Activated CD8-positive, alpha-beta memory T cell treated with anti-CD3 and anti-CD28 coated beads, Interleukin-2, amount 50 U/mL, for 48 hours (primary cell): ENCODE data around the gene MPRIP.

Experiments used
- DNase-seq: peaks from one replicate; pipeline ENCODE4 v3.0.0-alpha.2; 2020

MPRIP gene

GRCh38 chr17:17221329-17221728 lies 179.1 kb downstream of the MPRIP start:
- no peak for DNase-seq

DNA sequence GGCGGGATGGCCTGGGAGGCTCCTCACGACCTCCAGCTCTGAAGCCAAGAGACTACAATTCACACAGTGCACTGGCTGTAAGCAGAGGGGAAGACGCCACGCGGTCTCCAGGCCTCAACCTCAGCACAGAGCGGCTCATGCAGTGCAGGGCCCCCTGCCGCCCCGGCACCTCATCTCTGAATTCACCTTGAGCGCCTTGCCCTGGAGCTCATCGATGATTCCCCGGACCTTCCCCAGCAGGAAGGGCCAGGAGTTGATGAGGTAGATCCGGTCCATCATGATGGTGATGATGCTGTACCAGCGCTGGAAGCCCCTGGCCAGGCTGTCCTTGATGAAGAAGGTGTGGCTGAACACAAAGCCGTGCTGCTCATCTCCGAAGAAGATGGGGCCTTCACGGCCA lies 181.5 kb downstream of the MPRIP start:
- no peak for DNase-seq

DNA sequence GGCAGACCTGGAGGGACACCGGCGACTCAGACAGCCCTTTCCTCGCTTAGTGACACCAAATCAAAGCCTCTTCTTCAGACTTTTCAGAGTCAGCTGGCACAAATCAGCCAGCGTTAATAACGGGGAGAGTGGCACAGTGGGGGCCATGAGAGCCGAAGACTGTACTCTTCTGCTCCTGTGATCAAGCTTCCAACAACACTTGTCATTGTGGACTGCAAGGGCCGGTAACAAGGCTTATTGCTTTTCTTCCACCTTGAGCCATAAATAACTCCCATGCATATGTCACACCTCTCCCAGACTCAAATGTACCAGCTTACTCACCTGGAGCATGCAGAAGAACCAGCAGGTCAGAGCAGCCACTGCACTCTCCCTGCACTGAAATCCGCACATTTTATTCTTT lies 181.9 kb downstream of the MPRIP start:
- no peak for DNase-seq

- no peak for DNase-seq
Measured at GRCh38 chr17:17225901-17226300, 183.6 kb downstream of the MPRIP start.

GRCh38 chr17:17226451-17227265 lies 184.4 kb downstream of the MPRIP start:
- no peak for DNase-seq

- DNase-seq = no peak
Measured at GRCh38 chr17:17227608-17228520, 185.6 kb downstream of the MPRIP start.

DNA sequence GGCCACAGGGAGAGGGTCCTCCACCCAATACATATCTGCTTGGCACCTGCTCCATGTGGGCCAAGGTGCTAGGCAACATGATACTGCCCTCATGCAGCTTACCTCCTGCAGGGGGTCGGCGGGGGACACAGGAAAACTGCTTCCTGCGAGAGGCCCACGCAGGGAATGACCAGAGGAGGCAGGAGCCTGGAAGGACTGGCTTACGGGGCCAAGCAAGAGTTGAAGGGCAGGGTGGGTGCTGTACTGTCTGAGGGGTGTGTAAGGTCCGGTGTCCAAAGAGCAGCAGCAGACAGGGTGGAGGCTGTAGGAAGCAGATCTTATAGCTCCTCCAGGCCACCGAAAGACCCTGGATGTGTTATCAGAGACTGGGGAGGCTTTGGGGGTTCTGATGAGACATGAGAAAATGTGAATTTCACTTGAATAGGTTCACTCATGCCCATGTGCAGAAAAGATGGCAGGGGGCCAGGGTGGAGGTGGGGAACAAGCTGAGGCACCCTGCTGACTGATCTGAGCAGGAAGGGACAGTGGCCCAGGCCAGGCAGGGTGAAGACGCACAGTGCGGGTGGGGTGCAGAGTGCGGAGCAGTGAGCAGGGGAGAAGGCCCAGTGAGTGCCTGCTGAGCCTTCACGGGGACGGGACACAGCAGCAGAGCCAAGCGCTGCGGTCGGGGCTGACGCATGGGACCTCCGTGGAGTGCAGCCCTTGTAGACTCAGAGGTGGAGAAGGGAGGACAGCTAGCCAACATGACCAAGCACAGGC lies 186.4 kb downstream of the MPRIP start:
- no peak for DNase-seq

DNA sequence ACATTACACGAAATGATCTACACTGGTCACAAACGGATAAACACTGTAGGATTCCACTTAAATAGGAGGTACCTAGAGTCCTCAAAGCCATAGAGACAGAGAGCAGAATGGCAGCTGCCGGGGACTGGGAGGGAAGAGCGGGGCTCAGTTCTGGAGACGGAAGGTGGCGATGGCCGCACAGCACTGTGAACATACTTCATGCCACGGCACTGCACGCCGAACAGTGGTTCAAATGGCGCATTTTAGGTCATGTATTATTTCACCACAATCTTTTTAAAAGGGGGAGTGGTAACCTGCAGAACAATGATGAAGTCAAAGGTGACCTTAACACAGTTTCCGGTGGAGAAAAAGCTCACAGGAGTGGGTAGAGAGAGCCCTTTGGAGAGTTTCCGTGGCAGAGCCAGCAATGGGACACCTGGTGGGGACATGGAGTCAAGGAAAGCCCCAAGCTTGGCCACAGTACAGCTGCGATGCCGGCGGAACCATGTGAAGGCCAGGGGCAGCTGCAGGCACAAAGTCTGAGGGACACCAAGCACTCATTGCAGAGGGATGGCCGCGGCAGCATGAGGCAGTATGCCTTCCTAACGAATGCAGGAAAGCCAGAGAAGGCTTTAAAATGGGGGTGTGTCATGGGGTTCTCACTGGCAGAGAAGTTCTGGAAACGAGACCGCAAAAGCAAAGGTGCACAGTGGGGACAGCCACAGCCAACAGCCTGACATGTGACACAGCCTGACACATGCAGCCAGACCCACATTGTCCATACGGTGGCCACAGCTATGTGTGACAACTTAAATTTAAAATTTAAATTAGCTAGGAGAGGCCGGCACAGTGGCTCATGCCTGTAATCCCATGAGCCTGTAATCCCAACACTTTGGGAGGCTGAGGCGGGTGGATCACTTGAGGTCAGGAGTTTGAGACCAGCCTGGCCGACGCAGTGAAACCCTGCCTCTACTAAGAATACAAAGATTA lies 187.4 kb downstream of the MPRIP start:
- DNase-seq = no peak

DNA sequence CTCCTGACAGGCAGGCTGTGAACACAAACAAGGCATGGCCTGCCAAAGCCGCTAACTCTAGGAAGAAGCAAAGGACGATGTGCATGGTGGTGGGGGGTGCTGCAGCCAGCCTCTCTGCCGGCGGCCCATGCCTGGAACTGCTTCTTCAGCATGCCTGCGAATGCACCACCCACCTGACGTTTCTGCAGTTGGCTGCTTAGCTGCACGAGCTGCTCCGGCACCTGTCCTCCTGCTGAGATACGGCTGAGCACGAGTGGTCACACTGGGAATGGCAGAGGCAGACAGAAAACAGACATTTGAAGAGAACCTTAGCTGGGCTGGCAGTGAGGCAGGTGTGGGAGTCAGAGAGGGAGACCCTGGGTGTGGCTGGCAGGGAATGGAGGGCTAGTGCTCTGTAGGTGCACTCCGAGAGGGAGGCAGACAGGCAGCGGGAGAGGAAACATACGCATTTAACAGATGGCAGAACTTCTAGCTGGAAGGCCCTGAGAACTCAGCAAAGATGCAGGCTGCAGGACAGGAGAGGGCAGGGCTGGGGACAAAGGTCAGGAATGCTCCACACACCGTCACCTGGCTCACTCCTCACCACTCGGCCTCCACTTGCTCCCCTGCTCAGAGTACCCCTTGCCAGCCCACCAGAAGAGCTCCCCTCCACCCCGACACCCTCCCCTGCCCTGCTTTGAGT lies 189.5 kb downstream of the MPRIP start:
- no peak for DNase-seq

DNA sequence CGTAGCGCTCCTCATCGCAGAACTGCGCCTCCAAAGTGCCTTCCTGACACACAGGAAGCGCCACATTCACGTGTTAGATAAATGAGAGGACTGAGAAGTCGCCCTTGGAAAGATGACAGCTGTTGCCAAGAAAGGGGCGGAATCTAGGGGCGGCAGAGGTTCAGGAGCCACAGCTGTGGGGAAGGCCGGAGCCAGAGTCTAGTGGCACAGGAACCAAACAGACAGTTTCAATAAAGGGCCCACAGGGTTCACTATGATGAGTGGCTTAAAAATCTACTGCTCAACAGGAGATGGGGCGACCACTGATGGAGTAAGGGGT lies 190.0 kb downstream of the MPRIP start:
- DNase-seq = no peak

DNA sequence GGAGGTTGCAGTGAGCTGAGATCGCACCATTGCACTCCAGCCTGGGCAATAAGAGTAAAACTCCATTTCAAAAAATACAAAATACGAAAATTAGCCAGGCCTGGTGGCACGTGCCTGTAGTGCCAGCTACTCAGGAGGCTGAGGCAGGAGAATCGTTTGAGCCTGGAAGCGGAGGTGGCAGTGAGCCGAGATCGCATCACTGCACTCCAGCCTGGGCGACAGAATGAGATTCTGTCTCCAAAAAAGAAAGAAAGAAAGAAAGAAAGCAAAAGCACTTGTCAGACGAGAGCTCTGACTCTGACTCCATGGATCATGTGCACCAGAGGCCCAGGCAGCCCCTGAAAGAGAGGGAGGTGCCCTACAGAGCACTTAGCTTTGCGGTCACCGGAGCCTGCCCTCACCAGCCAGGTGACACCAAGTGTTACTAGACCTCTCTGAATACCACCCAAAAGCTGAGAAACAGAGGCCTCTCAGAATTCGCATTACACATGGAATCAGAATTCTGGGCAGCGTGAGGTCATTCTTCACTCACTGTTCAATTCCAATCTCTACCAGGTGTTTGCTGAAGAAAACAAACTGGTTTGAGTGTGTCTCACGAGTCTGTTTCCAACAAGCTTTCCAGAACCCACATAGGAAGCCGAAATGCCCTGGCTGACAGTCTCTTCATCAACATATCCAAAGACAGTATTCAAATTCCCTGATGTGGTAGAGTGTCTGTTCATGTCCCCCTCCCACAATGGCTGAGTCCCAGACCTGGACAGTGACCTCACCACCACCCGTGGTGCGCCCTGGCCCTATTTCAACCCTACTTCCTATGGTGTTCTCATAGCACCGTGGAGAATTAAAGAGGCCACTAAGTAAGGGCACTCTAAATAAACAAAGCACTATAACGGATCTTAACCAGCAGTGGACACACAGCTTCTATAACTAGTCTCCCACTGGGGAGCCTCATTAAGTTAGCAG lies 193.2 kb downstream of the MPRIP start:
- no peak for DNase-seq

DNA sequence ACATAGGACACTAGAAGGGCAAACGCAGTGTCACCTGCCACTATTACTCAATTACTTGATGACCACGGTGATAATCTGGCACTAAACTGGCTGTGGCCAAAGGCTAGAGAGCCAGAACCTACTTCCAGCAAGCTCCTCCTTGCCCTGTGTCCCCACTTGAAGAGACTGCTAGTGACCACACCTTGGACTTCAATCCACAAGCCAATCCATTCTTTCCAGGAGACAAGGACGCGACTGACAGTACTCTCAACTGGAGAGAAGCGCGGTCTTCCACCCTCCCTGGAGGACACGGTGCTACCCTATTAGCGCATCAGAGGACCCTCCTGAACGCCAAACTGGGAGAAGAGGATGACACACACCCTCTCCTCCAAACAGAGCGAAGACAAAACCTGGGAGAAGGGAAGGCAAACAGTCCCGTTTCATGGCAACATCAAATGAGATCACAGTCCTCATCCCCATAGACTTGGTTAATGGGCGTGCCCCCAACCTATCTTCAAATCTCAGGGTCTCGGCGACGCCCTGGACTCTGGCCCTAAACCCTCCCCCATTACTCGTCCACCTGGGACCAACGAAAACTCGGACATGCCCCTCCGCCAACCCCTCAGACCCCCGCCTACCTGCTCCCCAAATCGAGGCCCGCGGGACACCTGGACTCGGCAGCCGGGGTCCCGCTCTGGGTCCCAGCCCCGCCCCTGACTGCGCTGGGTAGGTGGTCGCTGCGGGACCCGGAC lies 194.2 kb downstream of the MPRIP start:
- no peak for DNase-seq

DNA sequence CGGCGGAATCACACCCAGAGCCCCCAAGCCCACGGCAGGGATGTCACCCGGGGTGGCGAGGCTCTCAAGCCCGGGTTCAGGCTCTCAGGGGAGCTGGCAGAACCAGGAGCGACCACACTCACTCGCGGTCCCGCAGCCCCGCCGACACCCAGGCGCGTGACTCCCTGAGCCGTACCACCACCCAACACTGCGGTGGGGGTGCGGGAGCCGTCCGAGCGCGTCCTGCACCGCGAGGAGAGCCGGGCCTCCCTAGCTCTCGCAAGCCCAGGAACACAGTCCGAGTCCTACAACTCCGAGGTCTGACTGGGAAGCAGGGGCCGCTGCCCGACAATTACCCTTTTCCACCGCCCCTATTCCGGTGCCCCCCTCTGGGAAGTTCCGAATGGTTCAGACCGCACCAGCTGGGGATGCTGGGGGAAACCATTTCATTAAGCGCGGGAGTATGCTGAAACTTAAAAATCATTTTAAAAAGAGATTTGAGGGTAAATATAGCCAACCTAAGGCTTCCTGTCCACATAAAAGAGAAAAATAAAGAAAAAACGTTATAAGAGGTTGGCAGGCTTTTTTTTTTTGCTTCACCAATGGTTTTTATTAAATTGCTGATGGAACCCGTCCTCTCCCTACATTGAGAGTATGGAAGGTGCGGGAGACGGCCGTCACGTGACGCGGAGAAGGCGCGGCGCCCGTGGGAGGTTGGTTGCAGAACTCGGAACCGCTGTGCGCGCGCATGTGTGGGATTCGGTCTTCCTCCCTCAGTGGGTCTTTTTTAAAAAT lies 195.0 kb downstream of the MPRIP start, which contains the start of gene FLCN:
Gene FLCN, minus strand, starts transcription at position 143 of the 774 bp plus-strand sequence. CDS start 9,031 bp downstream, outside the sequence.
- peak; percentile 93 for DNase-seq

DNA sequence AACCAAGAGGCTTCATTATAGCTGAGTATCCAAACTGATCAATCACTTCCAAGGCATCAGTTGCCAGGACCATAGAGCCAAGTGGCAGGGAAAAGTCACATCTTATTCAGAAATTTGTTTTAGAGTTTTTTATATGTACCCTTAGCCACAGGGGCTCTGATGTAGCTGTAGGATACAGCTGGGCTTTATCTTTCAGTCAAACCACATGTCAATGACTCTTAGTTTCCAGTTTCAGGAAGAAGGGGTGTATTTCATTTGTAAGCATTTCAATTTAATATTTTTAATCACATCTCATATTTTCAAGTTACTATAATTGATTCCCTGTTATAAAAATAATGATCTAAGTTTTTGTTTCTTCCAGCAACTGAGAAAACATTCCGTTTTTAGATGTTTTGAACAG lies 197.6 kb downstream of the MPRIP start:
- DNase-seq = no peak

GRCh38 chr17:17241656-17242055 lies 199.4 kb downstream of the MPRIP start:
- no peak for DNase-seq

DNA sequence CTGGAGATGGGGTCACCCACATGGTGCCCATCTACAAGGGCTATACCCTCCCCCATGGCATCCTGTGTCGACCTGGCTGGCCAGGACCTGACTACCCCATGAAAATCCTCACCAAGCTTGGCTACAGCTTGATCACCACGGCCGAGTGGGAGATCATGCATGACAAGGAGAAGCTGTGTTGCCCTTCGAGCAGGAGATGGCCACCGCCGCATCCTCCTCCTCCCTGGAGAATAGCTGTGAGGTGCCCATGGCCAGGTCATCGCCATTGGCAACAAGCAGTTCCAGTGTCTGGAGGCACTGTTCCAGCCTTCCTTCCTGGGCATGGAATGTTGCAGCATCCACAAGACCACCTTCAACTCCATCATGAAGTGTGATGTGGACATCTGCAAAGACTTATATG lies 200.0 kb downstream of the MPRIP start:
- no peak for DNase-seq
